ENCODE measurements around the gene HAUS3. TPM values are rescaled to one million over a fixed set of nuclear protein-coding genes. Genes with fewer than 3 reads are reported as not detected.

HAUS3 gene
- total and polyA plus RNA-seq, 3 donors from 2014 or later, result 13.8 to 44.0 (median 40.1) TPM

GRCh38 chr4:2260344-2261109 is 18.6 kb upstream of the HAUS3 start:
- whole genome bisulfite sequencing, 2 donors, result 0 to 10% methylated on average over 4 to 23 of the region's 23 CpGs
- DNase-seq, result peak; percentile 40
- no peak for TF ChIP-seq POLR2A (IDR thresholded peaks at IDR 0.05)
- no peak for TF ChIP-seq CTCF (IDR thresholded peaks at IDR 0.05)
- H3K9me3 ChIP-seq, result no peaks in the 10 kb centered on the region
- H3K36me3 ChIP-seq (ENCODE audit: low read depth, missing control alignments), result no peaks in the 10 kb centered on the region
- intact Hi-C loops (cut with DNase I; ENCODE audit: low total_unique reads), result loop anchor here (5.0 kb wide), 1 partner anchor 548 kb away; the partner anchor contains the start of gene SLBP
- peak overlapping the region; percentile 93 to 98 for H3K27ac ChIP-seq
- H3K4me3 ChIP-seq, result peak overlapping the region; percentile 82
- H3K4me1 ChIP-seq, result peaks cover 57% of the 10 kb centered on the region
- H3K27me3 ChIP-seq, result no peaks in the 10 kb centered on the region

GRCh38 chr4:2259541-2260343 is 17.8 kb upstream of the HAUS3 start:
- DNase-seq, result peak; percentile 12
- intact Hi-C loops (cut with DNase I; ENCODE audit: low total_unique reads), result loop anchor here (5.0 kb wide), 1 partner anchor 547 kb away; the partner anchor contains the start of gene SLBP
- Histone ChIP-seq H3K9me3 (no peaks in the 10 kb centered on the region), H3K27me3 (no peaks in the 10 kb centered on the region), H3K4me3 (no peak overlapping the region), H3K36me3 (ENCODE audit: low read depth, missing control alignments) (no peaks in the 10 kb centered on the region), H3K4me1 (peaks cover 63% of the 10 kb centered on the region), H3K27ac (peak overlapping the region; percentile 93 to 98)
- TF ChIP-seq POLR2A (IDR thresholded peaks at IDR 0.05) (no peak), CTCF (IDR thresholded peaks at IDR 0.05) (no peak)
- WGBS, 2 donors, result 50 to 59% methylated on average over 5 to 14 of the region's 15 CpGs

- TF ChIP-seq CTCF (IDR thresholded peaks at IDR 0.05) (no peak), POLR2A (IDR thresholded peaks at IDR 0.05) (no peak)
- peak; percentile 64 for DNase-seq
- H3K4me1 ChIP-seq, result peaks cover 66% of the 10 kb centered on the region
- peak overlapping the region; percentile 93 to 98 for H3K27ac ChIP-seq
- H3K4me3 ChIP-seq, result no peak overlapping the region
- H3K9me3 ChIP-seq, result no peaks in the 10 kb centered on the region
- no peaks in the 10 kb centered on the region for H3K27me3 ChIP-seq
- WGBS, 2 donors, result 38% methylated on average over 4 to 13 of the region's 13 CpGs
- intact Hi-C loops (cut with DNase I; ENCODE audit: low total_unique reads), result no loop called here
- H3K36me3 ChIP-seq (ENCODE audit: low read depth, missing control alignments), result no peaks in the 10 kb centered on the region
Observed at GRCh38 chr4:2259036-2259540, 17.2 kb upstream of the HAUS3 start.

GRCh38 chr4:2258091-2259035 is 16.4 kb upstream of the HAUS3 start:
- TF ChIP-seq POLR2A (IDR thresholded peaks at IDR 0.05), result no peak
- TF ChIP-seq CTCF (IDR thresholded peaks at IDR 0.05), result no peak
- H3K4me1 ChIP-seq, result peaks cover 66% of the 10 kb centered on the region
- no peak overlapping the region for H3K4me3 ChIP-seq
- H3K9me3 ChIP-seq, result no peaks in the 10 kb centered on the region
- intact Hi-C loops (cut with DNase I; ENCODE audit: low total_unique reads), result no loop called here
- H3K27ac ChIP-seq, result peak overlapping the region; percentile 93 to 98
- DNase-seq, result peak; percentile 22
- no peaks in the 10 kb centered on the region for H3K36me3 ChIP-seq (ENCODE audit: low read depth, missing control alignments)
- no peaks in the 10 kb centered on the region for H3K27me3 ChIP-seq
- 70% methylated on average over 16 of the region's 18 CpGs; no CpG with 5 or more reads in 1 of the 2 donors for WGBS, 2 donors

Measured in testis (tissue), 3 donors.